COLO668 (cell line): Measurements from ENCODE around the gene NEK8.
"Not testable (repeated sequence)": the region's sequence is repeated elsewhere in the genome, so short reads cannot be mapped to it uniquely, and the experiment has no call there.

ENCODE experiments used
- DNase-seq: peaks from one replicate; lab custom pipeline; 2025; ENCODE audit not compliant: unreplicated experiment; lab: John Stamatoyannopoulos, UW

Gene NEK8

GRCh38 chr17:28725166-28725659, 3.4 kb upstream of the NEK8 start:
- DNase-seq: peak; percentile 43

DNA sequence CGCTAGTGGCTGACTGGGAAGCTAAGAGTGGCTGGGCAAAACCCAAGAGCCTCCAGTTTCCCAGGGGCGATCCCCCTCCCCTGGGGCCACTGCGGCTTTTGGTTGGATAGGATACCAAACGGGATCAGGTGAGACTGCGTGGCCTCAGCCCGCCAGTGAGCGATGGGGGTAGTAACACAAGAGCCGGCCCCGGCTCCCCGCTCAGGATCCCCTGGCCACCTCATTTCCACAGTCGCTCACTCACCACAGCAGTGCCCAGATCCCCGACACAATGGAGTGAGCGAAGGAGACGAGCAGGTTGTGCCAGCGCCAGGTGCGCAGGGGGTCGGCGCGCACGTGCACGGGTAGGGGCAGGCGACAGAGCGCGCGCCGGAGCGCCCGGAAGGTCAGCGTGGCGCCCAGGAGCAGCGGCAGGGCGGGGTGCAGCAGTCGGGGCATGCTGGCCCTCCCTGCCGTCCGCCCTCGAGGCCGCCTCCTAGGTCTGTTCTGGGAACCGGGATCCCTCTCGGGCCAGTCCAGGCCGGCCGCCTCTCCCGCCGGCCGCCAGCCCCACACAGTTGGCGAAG, 2.8 kb upstream of the NEK8 start:
- DNase-seq: peak; percentile 84

DNA sequence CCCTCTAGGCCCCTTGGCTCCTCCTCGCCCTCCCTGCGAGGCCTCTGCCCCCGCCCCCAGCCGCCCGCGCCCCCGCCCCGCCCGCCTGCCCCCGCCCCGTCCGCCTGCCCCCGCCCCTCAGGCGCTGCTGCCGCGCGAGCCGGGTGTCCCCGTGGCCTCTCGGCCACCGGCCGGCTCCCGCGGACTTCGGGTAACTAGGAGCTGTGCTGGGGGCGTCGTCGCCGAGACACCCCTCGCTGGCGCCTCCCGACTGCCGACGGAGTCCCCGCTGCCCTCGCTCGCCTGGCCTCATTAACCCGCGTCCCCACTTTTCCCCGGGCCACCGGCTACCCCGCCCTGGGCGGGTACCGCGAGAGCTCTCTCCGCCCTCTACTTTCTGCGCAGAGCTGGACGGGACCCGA, 2.4 kb upstream of the NEK8 start, which contains the start of gene TLCD1:
TSS of gene TLCD1 (minus strand) at position 8 of the 401 bp plus-strand sequence. CDS start 136 bp downstream, outside the sequence.
- peak; percentile 77 for DNase-seq

- DNase-seq: peak; percentile 87
Measured at GRCh38 chr17:28726627-28727491, 1.7 kb upstream of the NEK8 start.

DNA sequence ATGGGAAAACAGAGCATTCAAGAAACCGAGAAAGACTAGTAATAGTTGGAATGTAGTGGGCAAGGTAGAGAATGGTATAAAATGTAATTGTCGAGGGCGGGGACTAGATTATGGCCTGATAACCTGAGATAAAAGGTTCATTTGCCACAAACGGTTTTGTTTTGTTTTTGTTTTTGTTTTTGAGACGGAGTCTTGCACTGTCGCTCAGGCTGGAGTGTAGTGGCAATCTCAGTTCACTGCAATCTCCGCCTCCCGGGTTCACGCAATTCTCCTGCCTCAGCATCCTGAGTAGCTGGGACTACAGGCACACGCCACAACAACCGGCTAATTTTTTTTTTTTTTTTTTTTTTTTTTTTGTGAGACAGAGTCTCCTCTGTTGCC, 1.4 kb downstream of the NEK8 start:
- no peak for DNase-seq

DNA sequence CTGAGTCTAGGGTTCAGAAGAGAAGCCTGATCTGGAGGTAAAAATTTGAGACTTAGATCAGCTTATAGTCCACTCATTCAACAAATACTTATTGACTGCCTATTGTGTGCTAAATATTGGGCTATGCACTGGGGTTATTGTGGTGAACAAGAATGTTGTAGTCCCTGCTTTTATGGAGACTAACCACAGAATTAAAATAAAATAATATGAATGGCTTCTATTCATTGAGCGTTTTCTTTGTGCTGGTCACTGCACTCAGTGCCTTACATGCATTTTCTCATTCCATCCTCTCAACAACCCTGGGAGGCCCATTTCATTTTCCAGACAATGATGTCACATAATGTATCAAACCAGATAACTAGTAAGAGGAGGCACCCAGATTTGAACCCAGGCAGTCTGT, 4.8 kb downstream of the NEK8 start:
- DNase-seq: no peak

DNA sequence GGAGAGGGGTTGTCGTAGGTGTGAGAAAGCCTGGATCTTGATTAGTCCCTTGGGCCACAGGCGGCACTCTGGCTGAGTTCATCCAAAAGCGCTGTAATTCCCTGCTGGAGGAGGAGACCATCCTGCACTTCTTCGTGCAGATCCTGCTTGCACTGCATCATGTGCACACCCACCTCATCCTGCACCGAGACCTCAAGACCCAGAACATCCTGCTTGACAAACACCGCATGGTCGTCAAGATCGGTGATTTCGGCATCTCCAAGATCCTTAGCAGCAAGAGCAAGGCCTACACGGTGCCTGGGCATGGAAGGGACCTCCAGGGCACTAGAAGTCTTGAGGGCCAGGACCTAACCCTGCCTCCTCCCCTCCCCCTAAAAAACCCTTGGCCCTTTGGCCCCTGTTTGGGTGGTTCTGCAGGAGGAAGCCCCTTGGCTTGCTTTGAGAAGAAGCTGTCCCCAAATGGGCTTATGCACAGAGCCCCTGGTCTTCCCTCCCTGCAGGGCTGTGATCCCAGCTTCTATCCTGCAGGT, 6.2 kb downstream of the NEK8 start:
- DNase-seq: no peak

DNA sequence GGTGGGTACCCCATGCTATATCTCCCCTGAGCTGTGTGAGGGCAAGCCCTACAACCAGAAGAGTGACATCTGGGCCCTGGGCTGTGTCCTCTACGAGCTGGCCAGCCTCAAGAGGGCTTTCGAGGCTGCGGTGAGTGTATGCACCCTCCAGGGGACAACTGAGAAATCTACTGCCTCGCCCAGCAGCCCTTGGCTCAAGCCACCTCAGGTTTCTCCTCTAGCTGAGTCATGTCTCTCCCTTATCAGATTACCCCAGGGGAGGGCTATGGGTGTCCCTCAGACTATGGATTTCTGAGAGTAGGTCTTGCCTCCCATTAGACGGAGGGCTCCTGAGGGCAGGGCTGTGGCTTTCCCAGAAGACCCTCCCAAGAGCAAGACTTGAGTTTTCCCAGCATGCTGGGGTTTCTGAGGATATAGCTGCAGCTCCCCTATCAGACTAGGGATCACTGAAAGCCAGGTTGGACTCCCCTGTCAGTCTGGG, 6.7 kb downstream of the NEK8 start:
- no peak for DNase-seq

GRCh38 chr17:28735913-28736769, 7.6 kb downstream of the NEK8 start:
- DNase-seq: not testable (repeated sequence)

GRCh38 chr17:28737316-28737715, 8.7 kb downstream of the NEK8 start:
- no peak for DNase-seq

DNA sequence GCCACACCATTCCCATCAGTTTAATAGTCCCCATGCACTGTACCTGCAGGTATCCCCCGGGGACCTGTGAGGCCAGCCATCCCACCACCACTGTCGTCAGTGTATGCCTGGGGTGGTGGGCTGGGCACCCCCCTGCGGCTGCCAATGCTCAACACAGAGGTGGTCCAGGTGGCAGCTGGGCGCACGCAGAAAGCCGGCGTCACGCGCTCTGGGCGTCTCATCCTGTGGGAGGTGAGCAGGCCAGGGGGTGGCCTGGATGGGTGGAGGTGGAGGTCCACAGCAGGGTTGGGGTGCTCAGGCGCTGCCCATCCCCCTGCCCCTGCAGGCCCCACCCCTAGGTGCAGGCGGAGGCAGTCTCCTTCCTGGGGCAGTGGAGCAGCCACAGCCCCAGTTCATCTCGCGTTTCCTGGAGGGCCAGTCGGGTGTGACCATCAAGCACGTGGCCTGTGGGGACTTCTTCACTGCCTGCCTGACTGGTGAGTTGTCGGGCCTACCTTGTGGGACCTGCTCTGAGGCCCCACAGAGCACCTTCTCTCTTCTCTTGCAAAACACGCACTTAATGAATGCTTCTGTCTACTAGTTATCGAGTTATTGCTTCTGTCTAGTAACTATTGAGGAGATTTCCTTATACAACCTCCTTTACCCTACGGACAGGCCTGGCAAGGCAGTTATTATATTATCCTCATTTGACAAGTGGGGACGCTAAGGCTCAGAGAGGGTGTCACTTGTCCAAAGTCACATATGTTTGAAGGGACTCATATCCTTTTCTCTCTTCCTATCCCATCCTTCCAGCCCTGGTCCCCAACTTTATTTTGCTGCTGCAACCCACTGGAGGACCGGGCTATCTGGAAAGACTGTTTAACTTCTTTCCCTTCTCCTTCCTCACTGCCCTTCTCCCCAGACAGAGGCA, 9.4 kb downstream of the NEK8 start:
- DNase-seq: peak; percentile 6

- DNase-seq: no peak
Measured at GRCh38 chr17:28738680-28739384, 10.2 kb downstream of the NEK8 start.

- no peak for DNase-seq
Measured at GRCh38 chr17:28740406-28741357, 12.1 kb downstream of the NEK8 start.

GRCh38 chr17:28741358-28742349, 13.1 kb downstream of the NEK8 start:
- no peak for DNase-seq

- DNase-seq: peak; percentile 88
Measured at GRCh38 chr17:28743243-28744103, 14.9 kb downstream of the NEK8 start, which contains the start of gene TRAF4. Gene TRAF4, plus strand, starts transcription at chr17:28744011. Its CDS starts 102 bp downstream, at chr17:28744113.
